ENCODE data around the gene CDON.

CDON gene

GRCh38 chr11:126054882-126055281 is 7.8 kb downstream of the CDON start:
- TF ChIP-seq SPI1 (IDR thresholded peaks at IDR 0.05; ENCODE audit: borderline replicate concordance, low read depth) (no peak), CTCF (IDR thresholded peaks at IDR 0.05; ENCODE audit: insufficient read depth, low read length) (no peak), POLR2AphosphoS5 (IDR thresholded peaks at IDR 0.05; ENCODE audit: low read depth) (no peak), GABPA (IDR thresholded peaks at IDR 0.05; ENCODE audit: low read depth) (no peak), REST (IDR thresholded peaks at IDR 0.05; ENCODE audit: insufficient replicate concordance, low read depth) (no peak)

GRCh38 chr11:126054408-126054807 is 8.3 kb downstream of the CDON start:
- no peak for DNase-seq (ENCODE audit: low read depth in 1 of 2, low spot score in 1 of 2)
- H3K27me3 ChIP-seq (ENCODE audit: insufficient read depth, poor library complexity, severe bottlenecking): peaks cover 12% of the 10 kb centered on the region
- TF ChIP-seq POLR2AphosphoS5 (IDR thresholded peaks at IDR 0.05; ENCODE audit: low read depth) (no peak), REST (IDR thresholded peaks at IDR 0.05; ENCODE audit: insufficient replicate concordance, low read depth) (no peak), GABPA (IDR thresholded peaks at IDR 0.05; ENCODE audit: low read depth) (no peak), SPI1 (IDR thresholded peaks at IDR 0.05; ENCODE audit: borderline replicate concordance, low read depth) (no peak), CTCF (IDR thresholded peaks at IDR 0.05; ENCODE audit: insufficient read depth, low read length) (no peak)
- no peak overlapping the region for H3K27ac ChIP-seq (replicated peaks)
- H3K4me3 ChIP-seq (replicated peaks; ENCODE audit: insufficient read depth, low read length): no peak overlapping the region

More at GRCh38 chr11:126054882-126055281, 7.8 kb downstream of the CDON start:
- H3K4me3 ChIP-seq (replicated peaks; ENCODE audit: insufficient read depth, low read length): no peak overlapping the region
- no peak overlapping the region for H3K27ac ChIP-seq (replicated peaks)
- H3K27me3 ChIP-seq (ENCODE audit: insufficient read depth, poor library complexity, severe bottlenecking): peaks cover 10% of the 10 kb centered on the region
- DNase-seq (ENCODE audit: low read depth in 1 of 2, low spot score in 1 of 2): no peak

- H3K27ac ChIP-seq (replicated peaks): no peak overlapping the region
- TF ChIP-seq SPI1 (IDR thresholded peaks at IDR 0.05; ENCODE audit: borderline replicate concordance, low read depth): no peak
- TF ChIP-seq CTCF (IDR thresholded peaks at IDR 0.05; ENCODE audit: insufficient read depth, low read length): no peak
- no peak for TF ChIP-seq REST (IDR thresholded peaks at IDR 0.05; ENCODE audit: insufficient replicate concordance, low read depth)
- TF ChIP-seq POLR2AphosphoS5 (IDR thresholded peaks at IDR 0.05; ENCODE audit: low read depth): no peak
- no peak for TF ChIP-seq GABPA (IDR thresholded peaks at IDR 0.05; ENCODE audit: low read depth)
- peaks cover 12% of the 10 kb centered on the region for H3K27me3 ChIP-seq (ENCODE audit: insufficient read depth, poor library complexity, severe bottlenecking)
- DNase-seq (ENCODE audit: low read depth in 1 of 2, low spot score in 1 of 2): no peak
- H3K4me3 ChIP-seq (replicated peaks; ENCODE audit: insufficient read depth, low read length): no peak overlapping the region
Measured at GRCh38 chr11:126053415-126054286, 9.0 kb downstream of the CDON start.

Measured in HL-60 (cell line).